Measurements from ENCODE around the gene CACNA2D3.
"Not testable (repeated sequence)": the region's sequence is repeated elsewhere in the genome, so short reads cannot be mapped to it uniquely, and the experiment has no call there.

CACNA2D3 gene

DNA sequence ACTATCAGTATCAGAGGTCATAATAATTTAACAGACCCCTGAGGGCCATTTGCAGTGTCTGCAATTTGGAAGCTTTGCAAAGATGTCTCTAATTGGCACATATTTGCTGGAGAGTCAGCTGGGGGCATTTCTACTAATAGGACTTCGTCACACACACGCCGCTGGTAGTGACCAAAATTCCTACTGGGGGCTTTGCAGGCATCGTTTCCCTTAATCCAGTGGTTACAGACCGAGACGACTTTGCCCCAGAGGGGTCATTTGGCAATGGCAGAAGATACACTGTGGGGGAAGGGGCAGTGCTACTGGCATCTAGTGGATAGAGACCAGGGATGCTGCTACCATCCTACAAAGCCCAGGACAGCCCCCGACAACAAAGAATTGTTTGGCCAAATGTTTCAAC, 956.5 kb downstream of the CACNA2D3 start:
- DNase-seq (ENCODE audit: low read depth in 2 of 2) = no peak

DNA sequence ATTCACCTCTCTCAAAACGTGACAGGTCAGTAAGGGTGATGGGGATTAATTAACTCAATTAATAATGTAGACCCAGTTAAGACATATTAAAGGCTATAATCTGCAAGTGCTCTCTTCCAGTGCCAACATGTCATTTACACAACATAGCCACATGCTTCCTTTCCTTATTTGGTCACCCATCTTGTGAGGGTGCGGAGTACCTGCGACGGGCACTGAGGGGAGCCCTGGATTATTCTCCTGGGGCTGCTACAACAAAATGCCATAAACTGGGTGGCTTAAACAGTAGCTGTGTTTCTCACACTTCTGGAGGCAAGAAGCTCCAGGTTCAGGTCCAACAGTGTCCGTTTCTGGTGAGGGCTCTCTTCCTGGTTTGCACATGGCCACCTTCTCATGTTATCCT, 962.9 kb downstream of the CACNA2D3 start:
- no peak for DNase-seq (ENCODE audit: low read depth in 2 of 2)

DNA sequence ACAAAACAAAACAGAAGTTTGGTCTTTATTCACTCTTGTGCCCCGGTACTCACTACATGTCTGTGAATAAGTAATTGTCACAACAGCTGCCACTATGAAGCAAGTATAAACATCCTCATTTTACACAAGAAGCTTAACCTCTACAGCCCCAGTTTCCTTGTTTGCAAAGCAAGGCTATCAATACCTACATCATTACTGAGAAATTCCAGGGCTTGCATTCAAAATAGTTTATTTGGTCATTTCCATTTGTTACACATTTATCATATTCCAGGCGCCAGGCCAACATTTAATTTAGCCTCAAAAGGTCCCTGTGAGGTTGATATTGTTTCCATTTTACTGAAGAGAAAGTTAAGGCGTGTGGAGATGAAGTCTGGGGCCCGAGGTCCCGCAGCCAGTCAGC, 966.9 kb downstream of the CACNA2D3 start:
- DNase-seq (ENCODE audit: low read depth in 2 of 2) = no peak

DNA sequence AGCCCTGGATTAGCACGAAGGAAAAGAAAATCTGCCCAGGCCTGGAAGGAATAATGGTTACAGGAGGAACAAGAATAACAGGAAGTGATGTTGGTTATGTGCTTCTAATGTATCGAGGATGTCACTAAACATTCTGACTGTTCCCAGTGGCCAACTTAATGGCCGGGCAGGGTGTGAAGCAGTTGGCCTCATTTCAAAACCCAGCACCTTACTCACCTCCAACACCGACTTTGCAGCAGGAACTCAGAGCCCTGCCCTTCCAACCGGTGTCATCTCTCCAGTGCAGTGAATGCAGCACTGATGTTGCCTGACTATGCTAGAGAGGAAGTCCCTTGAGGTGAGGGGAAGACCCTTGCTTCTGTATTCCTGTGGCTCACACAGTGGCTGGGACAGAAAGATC, 967.9 kb downstream of the CACNA2D3 start:
- no peak for DNase-seq (ENCODE audit: low read depth in 2 of 2)

DNA sequence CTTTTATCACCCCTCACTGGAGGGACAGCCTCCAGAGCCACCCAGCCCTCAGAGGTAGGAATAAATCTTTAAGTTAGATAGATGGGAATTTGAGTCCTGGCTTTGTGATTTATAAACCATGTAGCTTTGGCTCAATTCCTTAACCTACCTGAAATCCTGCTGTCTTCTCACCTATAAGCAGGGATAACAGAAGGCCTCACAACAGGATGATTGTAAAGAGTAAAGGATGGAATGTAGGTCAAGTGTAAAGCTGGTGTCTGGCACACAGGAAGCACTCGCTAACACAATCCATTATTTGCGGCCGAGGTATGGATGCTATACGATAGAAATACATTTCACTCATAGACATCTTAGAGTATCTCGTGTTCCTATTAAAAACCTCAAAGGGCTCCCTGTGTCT, 968.4 kb downstream of the CACNA2D3 start:
- no peak for DNase-seq (ENCODE audit: low read depth in 2 of 2)

DNA sequence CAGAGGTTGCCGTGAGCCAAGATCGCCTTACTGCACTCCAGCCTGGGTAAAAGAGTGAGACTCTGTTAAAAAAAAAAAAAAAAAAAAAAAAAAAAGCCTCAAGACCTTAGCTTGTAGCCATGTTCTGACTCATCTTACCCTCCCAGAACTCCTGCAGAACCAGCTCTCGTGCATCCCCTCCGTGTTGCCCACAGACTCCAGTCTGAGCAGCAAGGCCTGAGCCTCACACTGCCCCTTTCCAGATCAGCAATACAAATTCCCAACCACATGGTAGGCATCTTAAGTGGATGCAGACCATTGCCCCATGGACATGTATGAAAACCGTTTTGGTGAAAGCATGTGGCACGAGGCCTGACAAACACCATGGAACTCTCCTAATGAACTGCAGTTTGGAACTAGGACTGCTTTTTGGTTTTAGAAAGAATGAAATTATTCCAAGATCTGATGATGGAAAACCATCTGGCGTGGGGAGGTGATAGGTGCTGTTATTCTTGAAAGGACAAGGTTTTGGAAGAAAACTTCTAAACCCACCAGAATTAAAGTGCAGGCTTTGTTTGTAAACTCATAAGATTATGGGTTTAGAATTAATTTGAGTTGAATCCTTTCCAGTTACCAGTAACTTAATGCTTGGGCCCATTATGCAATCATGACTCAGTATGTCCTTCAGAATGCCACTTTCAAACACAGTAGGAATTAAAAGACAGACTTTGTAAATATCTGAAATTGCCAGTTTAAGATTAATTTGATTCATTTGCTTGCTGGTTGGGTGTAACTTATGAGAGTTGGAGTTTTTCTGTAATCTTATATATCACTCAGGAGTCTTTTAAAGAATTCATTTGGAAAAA, 969.3 kb downstream of the CACNA2D3 start:
- no peak for DNase-seq (ENCODE audit: low read depth in 2 of 2)

DNA sequence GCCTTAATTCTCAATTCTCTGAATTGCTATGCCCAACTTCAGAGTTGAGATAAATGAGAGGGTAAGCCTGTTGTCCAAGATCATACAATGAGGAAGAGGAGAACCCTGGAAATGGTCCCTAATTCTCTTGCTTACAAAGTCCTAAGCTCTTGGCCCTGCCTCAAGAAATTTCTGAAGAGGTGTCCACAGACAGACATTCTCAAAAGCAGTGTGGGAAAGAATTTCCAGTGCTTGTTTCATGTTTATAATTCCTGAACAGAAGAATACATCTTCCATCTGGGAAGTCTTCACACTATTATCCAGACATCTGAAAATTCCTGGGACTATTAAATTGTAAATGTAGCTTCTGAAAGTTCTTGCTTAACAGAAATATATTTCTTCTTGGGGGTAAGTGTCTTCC, 972.3 kb downstream of the CACNA2D3 start:
- DNase-seq (ENCODE audit: low read depth in 2 of 2) = no peak

DNA sequence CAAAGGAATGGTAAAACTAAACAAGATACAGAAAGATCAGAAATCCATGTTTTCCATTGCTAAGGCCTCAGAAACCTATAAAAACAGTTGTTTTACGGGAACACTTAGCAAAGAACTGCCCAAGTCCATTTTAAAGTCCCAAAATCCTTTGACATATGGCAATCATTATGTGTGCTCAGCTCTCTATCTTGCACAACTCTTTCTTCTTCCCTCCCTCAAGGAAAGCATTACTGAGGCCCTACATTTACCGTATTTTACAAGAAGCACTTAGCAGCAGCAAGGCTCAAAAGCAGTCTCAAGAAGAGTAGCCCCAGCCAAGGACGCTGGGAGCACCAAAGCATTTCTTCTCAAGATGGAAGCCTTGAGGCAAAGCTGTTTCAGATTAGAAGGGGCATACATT, 975.1 kb downstream of the CACNA2D3 start:
- DNase-seq (ENCODE audit: low read depth in 2 of 2) = no peak

DNA sequence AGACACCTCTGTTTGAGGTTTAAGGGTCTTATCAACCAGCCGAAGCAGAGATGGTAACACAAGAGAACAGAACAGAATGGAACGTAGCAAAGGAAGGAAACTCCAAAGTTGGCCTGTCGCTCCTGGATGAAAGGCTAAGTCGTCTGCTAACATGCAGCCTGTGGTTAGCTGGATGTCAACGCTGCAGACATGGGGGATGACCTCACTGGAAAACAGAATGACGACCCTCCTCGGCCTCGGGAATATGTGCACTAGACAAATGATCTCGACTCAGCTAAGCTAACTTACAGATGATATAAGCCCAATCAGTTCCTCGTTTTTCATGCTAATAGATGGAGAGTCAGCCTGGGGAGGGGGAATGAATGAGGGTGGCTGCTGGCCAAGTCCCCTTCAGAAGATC, 983.3 kb downstream of the CACNA2D3 start:
- no peak for DNase-seq (ENCODE audit: low read depth in 2 of 2)

DNA sequence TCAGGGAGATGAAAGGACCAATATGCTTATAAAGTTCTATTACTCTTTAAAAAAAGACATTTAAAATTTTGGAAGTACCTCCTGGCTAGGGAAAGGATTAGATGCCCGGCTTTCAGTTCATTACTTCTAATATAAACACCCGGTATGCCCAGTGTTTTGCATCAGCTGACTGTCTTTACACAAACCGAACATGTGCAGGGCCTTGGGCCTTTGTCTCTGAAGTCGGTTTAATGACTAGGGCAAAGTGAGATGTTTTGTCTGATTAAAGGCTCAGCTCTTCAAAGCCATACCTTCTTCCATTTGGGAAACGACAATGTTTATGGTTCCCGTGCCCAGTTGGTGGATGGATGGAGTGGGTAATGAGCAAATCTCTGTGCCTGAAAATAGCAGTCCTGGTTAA, 984.8 kb downstream of the CACNA2D3 start:
- DNase-seq (ENCODE audit: low read depth in 2 of 2) = no peak

DNA sequence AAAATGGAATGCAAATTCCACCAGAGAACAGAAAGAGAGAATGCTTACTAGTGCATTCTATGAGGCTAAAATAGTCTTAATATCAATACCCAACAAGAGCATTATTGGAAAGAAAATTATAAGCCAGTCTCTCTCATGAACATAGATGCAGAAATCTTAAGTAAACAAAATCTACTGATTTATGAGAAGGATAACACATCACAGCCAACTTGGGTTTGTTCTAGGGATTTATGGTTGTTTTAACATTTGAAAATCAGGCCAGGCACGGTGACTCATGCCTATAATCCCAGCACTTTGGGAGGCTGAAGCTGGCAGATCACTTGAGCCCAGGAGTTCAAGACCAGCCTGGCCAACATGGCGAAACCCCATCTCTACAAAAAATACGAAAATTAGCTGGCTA, 989.6 kb downstream of the CACNA2D3 start:
- not testable (repeated sequence) for DNase-seq (ENCODE audit: low read depth in 2 of 2)

DNA sequence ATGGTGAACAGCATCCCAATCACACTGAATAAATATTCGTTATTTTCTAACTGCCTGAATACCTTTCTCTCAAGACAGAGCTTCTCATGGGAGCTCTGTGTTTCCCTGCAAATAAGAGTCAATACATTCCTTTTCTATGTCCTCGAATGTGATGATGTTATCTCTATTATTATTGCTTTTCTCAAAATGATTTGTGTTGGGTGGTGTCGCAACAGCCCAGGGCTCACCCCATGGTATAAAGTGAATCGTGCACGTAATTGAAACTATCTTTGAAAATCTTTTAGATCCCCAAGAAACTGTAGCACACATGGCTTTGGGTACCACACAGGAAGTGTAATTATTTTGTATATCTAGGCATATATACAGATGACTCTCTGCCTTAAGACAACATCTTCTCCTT, 996.1 kb downstream of the CACNA2D3 start:
- DNase-seq (ENCODE audit: low read depth in 2 of 2) = no peak

DNA sequence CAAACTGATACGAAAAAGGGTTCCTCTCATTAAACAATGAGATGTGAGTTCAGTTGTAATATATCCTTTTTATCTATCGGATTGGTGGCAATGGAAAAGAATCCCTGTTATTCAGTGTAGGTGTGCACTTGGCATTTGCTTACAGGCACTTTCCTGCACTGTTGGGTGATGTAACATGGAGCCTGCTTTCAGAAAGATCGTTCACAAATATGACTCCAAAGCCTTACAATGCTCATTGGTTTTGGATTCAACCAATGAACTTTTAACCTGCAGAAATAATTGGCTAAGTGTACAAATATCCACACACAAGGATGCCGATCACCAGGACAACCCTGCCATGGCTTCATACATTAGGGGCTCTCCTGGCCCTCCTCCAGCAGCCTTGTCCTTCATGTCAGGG, 996.9 kb downstream of the CACNA2D3 start:
- DNase-seq (ENCODE audit: low read depth in 2 of 2) = no peak

DNA sequence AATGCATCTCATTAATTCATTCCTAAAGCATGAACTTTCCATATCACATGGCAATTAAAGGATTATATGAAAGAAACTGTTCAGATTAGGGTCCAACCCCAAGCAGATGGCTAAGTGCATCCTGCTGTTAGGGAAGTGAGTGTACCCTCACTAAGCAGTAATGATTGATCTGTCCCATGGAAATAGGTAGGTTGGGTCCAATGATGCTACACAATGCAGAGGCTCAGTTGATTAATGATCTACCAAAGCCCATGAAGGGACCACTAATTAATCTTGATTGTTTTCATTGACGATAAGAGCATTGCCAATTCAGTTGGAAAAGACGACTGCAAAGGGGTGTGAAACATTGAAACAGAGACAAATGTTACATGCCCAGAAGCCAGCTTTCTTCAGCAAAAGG, 1000.0 kb downstream of the CACNA2D3 start:
- no peak for DNase-seq (ENCODE audit: low read depth in 2 of 2)

All from stimulated activated CD4-positive, alpha-beta T cell treated with anti-CD3 and anti-CD28 coated beads, Interleukin-1b, Interleukin-23, amount 100 ng/mL, for 4 hours (primary cell).